Inflammatory macrophage (primary cell): ENCODE measurements around the gene UPF3A.
"Not testable (repeated sequence)": the region's sequence is repeated elsewhere in the genome, so short reads cannot be mapped to it uniquely, and the experiment has no call there.

Experiments
- DNase-seq, 2 donors: peaks; one replicate each; pipeline ENCODE4 v3.0.0-alpha.2; 2020 to 2022

Gene UPF3A

GRCh38 chr13:114264313-114264712 is 17.1 kb upstream of the UPF3A start:
- DNase-seq, result not testable (repeated sequence)

DNA sequence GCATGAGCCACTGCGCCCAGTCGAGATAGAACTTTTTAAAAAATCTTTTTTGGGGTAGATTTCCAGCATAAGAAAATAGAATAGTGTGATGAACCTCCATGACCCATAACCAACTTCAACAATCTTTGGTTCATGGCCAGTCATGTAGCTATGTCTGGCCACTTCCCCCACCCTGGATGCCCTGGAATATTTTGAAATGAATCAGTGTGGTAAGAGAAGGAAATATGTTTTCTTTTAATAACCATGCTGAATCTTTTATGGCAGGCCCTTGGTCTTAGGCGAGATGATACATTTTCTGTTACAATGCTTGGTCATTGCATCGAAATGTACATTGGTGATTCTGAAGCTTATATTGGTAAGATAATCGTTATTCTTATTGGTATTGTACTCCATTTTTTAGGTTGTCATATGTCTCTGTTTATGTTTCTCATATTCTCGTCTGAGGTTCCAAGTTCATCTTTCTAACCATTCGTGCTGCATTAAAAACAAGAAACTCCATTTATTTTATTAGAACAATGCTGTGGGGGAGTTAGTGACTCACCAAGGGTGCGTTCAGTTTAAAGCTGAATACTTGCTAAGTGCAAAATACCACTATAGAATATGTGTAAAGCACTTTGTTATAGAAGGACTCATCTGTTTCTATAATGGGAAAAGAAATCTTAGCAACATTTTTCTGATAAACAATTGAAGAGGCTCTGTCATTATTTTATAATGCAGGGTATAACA is 16.4 kb upstream of the UPF3A start:
- DNase-seq, result no peak

DNA sequence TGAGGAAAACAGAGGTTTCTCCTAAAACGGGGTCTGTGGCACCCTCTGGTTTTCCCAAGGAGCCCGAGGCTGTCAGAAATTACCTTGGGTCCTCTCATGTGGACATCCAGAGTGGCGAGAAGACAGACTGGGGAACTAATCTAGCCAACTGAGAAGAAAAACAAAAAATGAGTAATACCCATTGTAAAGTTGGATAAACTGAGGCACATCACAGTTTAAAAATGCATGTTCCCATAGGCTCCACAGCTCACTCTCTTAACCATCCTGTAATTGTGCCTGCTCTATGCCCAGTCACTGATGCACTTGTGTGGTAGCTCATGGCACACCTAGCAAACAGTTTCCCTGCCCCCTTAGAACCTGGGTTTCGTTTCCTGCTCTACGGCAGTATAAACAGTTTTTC is 15.2 kb upstream of the UPF3A start:
- no peak for DNase-seq

DNA sequence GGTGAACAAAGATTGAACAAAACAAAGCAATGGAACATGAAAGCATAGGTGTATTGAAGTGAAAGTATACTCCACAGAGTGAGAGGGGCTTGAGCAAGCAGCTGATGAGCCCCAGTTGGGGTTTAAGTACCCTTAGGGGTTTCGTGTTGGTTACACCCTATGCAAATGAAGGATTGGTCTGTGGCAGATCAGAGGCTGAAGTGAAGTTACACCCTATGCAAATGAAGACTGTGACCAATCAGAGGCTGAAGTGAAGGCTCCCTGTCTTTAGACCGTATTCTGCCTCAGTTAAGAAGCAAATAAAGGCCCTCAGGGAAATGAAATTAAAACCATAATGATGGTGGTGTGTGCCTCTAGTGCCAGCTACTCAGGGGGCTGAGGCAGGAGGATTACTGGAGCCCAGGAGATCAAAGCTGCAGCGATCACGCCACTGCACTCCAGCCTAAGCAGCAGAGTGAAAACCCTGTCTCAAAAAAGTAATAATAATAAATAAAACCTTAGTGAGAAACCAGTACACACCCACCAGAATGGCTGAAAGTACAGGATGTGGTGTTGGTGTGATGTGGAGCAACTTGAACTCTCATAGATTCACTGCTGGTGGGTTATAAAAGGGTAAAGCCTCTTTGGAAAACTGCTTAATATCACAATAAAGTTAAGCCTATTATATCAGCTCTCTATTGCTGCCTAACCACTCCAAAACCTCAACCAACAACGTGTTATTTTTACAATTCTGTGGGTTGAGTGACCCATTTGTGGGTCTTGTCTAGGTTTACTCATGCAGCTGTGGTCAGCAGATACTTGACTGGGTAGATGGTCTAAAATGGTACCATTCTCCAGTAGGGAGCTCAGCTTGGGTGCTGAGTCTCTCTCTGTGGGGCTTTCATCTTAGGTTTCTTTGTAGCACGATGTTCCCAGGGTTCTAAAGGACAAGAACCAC is 12.8 kb upstream of the UPF3A start:
- no peak for DNase-seq

DNA sequence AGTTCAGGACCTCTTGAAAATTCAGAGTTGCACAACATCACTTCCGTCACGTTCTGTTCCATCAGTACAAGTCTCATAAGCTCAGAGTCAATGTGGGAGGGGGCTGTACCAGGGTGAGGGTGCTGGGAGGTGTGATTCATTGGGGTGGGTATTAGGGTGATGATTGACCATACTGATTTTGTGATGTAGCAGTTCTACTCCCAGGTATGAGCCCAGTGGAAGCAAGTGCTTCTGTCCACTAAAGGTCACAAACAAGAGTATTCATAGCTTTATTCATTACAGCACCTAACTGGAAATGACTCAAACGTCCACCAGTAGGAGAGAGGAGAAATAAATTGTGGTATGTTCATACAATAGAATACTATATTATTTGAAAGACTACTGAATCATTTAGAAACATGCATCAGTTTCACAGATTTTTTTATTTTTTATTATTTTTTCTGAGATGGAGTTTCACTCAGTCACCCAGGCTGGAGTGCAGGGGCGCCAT is 12.1 kb upstream of the UPF3A start:
- no peak for DNase-seq

- DNase-seq, result peak in 1 of 2 donors; percentile 28
Observed at GRCh38 chr13:114272977-114273376, 8.4 kb upstream of the UPF3A start.

DNA sequence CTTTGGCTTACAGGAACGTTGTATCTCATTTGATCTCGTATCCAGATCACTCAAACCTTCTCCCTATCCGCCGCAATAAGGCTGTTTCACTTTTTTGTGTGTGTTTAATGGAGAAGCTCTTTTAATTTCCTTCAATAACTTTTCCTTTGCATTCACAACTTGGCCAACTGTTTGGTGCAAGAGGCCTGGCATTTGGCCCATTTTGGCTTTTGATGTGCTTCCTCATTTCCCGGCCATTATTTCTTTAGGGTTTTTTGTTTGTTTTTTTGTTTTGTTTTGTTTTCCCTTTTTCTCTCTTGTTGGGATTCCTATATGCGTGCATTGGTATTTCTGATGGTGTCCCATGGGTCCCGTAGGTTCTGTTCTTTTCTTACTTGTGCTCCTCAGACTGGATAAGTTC is 6.1 kb upstream of the UPF3A start:
- DNase-seq, result peak; percentile 50 to 55

DNA sequence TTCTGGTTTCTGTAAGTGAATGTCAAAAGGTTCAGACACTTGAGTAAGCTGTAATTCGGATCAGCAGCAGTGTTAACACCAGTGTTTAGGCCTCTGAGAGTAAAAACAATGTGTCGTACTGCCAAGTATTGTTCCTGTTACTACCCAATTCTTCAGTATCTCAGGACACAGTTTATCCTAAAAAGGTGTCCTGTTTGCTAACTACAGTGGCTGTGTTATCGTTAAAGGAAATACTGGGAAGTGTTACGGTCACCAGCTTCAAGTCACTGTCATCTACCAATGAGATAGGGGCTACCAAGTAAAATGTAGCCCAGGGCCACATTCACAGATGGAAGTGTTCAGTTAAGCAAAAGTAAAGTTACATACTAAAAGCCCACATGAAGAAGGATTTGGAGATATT is 2.3 kb upstream of the UPF3A start:
- no peak for DNase-seq

DNA sequence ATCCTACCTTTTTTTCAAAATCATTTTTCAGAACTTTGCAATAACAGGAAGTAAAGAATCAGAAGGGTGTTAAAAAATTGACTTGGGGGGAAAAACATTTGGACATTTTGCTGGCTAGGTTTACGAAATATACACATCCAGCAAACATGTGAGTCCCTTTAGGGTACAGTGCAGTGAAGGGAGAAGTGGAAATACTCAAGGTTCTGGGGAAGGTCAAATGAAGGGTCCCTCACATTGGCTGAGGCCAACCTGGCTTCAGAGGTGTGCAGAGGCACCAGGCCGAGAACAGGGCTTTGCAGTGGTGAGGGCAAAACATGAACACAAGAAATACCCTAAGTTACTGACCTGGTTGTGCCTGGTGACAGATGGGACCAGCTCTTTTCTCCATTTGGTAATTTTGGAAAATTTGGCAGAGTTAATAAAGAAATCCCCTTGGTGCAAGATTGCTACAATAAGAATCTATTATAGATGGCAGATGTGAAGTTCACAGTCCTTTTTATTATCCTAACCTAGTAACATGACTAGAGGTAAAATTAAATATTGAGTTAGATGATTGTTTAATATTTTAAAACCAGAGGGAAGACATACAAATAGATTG is 1.5 kb upstream of the UPF3A start:
- peak; percentile 39 to 45 for DNase-seq

- DNase-seq, result peak; percentile 60 to 77
Observed at GRCh38 chr13:114282041-114282670, 755 bp downstream of the UPF3A start.

DNA sequence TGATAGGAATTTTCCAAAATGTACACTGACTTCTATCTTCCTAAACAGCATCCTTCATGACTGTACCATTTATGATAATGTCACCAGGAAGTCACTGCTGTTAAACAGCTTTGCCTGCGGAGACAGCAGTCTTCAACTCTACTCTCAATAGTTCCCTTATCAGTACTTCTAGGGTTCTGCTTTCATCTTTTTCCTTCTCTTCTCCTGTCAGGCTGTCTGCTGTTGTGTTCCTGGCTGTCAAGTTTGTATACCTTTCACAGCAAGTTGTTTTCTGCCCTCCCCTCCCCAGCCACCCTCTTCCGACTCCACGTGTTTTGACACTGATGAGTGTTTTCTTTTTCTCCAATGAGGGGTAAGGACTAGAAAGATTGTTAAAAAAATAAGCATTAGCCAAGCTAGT is 2.2 kb downstream of the UPF3A start:
- peak in 1 of 2 donors; percentile 18 for DNase-seq

DNA sequence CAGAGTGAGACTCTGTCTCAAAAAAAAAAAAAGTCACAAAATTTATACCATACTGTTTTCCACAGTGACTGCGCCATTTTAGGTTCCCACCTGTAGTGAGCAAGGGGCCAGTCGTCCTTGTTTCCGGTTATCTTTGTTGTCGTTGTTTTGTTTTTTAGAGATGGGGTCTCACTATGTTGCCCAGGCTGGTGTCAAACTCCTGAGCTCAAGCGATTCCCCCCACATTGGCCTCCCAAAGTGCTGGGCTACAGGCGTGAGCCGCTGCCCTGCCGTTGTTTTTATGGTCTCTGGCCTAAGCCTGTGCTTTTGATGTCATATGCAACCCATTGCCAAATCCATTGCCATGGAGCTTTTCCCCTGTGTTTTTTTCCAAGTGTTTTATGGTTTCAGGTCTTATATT is 3.3 kb downstream of the UPF3A start:
- no peak for DNase-seq

DNA sequence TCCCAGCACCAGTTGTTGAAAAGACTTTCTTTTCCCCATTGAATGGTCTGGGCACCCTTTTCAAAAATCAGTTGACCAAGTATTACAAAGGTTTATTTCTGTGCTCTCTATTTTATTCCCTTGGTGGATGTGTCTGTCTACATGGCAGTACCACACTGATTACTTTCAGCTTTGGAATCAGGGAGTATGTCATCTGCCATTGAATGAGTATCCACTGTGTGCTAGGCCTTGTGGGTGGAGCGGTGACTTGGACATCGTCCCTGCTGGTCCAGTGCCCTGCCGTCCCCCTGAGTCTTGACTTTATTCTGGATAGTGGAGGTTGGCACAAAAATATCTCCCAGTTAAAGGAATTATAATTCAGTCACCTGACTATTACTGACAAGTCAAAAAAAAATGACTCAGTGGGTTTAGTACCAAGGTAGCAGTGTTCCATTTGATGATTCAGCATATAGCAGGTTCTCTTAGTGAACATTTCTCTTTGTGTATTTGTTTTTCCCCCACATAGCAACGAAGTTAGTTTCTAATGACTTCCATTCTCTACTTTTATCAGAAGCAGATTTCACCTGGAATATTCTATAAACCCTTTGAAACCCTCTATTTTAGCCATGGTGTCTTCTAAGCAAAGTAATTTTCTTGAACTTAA is 3.9 kb downstream of the UPF3A start:
- DNase-seq, result no peak

- DNase-seq, result no peak
Observed at GRCh38 chr13:114286808-114287207, 5.4 kb downstream of the UPF3A start.

GRCh38 chr13:114288157-114288591 is 6.8 kb downstream of the UPF3A start:
- DNase-seq, result no peak

- DNase-seq, result no peak
Observed at GRCh38 chr13:114296448-114296847, 15.0 kb downstream of the UPF3A start.

- no peak for DNase-seq
Observed at GRCh38 chr13:114296902-114297301, 15.5 kb downstream of the UPF3A start.

- DNase-seq, result no peak
Observed at GRCh38 chr13:114298866-114299265, 17.5 kb downstream of the UPF3A start.

DNA sequence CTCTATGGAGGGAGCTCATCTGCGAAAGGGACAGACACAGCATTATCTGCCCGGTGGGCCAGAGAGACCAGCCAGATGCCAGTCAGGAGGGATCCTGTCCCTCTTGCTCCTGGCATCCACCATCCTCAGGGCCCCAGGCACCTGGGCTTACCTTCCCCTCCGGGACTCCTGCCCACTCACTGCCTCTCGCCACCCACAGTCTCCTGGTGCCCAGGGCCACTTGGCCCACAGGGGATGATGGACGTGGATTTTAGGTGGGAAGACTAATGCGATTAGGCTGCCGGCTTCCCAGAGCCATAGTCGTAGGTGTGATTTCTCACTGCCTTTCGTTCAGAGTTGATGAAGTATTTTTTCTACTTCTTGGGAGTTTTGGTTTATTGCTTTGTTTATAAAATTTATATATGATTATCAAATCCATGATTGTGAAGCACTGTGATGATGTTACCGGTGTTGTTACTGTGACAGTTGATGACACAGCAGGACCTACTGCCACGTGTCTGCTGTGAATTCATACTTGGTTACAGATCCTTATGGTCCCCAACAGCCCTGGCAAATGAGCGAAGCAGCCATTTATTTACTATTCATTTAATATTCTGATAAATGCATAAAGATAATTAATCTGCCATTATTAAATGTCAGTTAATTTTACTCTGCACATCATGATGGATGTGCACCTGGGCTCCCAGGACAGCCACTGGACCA is 18.4 kb downstream of the UPF3A start:
- no peak for DNase-seq

DNA sequence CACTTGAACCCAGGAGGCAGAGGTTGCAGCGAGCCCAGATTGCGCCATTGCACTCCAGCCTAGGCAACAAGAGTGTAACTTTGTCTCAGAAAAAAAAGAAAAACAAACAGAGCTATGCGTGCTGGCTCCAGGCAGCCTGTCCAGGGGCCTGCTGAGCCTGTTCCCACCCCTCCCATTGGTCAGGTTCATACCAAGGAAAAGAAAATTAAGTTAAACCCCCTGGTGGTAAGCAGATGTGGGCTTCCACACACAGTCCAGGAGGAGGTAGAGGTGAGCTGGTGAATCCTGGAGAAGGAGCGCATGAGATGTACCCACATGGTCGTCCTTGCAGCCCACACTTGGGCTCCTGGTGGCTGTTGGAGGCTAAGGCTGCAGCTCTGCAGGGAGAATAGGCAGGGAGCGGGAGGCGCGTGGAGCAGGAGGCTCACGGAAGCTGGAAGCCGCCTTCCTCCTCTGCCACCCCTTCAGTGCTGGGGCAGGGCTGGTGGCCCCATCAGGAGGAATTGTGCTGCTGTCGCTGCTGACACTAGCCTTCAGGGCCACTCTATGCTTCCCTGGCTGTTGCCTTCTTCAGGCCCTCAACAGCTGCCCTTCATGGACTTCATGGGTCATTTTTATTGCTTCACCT is 22.4 kb downstream of the UPF3A start:
- DNase-seq, result no peak
